HG02610 (cell line): ENCODE measurements around the gene CYLD.
A peak's percentile ranks its signal among the peaks of the same experiment; 100 is the strongest.

Source experiments
- ATAC-seq: cut with Tn5 transposase; IDR thresholded peaks from one replicate; pipeline ENCODE4 v1.9.1; 2021; ENCODE audit warnings: mild to moderate bottlenecking, moderate library complexity; ENCODE audit not compliant: unreplicated experiment

CYLD gene

DNA sequence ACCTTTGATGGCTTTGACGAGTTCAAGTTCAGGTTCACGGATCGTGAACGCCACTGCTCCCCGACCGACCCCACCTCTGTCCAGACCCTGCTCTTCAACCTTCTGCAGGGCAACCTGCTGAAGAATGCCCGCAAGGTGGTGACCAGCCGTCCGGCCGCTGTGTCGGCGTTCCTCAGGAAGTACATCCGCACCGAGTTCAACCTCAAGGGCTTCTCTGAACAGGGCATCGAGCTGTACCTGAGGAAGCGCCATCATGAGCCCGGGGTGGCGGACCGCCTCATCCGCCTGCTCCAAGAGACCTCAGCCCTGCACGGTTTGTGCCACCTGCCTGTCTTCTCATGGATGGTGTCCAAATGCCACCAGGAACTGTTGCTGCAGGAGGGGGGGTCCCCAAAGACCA is 30.8 kb upstream of the CYLD start:
- ATAC-seq, result no peak

DNA sequence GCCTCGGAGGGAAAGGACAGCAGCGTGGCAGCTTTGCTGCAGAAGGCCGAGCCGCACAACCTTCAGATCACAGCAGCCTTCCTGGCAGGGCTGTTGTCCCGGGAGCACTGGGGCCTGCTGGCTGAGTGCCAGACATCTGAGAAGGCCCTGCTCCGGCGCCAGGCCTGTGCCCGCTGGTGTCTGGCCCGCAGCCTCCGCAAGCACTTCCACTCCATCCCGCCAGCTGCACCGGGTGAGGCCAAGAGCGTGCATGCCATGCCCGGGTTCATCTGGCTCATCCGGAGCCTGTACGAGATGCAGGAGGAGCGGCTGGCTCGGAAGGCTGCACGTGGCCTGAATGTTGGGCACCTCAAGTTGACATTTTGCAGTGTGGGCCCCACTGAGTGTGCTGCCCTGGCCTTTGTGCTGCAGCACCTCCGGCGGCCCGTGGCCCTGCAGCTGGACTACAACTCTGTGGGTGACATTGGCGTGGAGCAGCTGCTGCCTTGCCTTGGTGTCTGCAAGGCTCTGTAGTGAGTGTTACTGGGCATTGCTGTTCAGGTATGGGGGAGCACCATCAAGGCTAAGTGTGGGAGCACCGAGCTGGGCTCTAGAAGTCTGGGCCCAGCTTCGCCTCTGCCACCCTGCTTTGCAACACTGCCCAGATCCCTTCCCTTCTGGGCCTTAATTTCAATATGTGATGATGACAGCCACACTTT is 29.9 kb upstream of the CYLD start:
- ATAC-seq, result no peak

- no peak for ATAC-seq
Measured at GRCh38 chr16:50712560-50712898, 29.4 kb upstream of the CYLD start.

DNA sequence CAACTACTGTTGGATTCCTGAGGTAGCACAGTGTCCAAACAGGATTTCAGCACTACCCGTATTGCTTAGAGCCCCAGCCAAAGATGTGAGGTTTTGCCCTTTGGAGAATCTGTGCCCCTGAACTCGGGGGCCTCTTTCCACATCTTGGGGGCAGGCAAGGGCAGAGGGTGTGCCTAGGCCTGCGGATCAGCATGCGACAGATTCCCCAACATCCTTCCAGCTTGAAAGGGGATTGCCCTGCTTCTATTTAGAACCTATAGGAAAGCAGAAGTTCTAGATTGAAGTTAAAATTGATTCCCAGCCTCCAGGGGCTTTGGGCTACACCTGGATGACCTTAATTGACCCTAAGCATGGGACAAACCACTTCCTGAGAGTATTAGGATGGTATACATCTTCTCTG is 28.9 kb upstream of the CYLD start:
- no peak for ATAC-seq

- no peak for ATAC-seq
Measured at GRCh38 chr16:50717091-50717490, 24.8 kb upstream of the CYLD start.

- no peak for ATAC-seq
Measured at GRCh38 chr16:50717494-50717893, 24.4 kb upstream of the CYLD start.

DNA sequence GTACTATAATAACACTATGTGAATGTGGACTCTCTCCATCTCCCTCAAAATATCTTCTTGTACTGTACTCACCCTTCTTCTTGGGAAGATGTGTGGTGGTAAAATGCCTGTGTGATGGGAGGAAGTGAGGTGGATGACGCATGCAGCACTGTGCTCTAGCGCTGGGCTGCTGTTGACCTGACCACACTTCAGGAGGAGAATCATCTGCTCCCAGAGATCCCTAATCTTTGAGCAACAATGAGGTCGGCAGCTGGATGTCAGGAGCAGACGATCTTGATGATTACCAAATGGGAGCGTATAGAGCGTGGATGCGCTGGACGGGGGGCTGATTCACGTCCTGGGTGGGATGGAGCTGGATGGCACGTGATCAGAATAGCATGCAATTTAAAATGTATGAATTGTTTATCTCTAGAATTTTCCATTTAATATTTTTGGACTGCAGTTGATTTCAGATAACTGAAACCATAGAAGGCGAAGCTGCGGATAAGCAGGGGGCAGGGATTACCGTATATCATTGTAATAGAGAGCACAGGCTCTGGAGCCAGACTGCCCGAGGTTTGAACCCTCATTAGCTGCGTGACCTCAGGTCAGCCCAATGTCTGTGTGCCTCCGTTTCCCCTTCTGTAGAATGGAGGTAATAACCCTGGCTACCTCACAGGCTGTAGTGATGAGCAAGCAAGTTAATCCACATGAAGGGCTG is 23.7 kb upstream of the CYLD start:
- ATAC-seq, result no peak

DNA sequence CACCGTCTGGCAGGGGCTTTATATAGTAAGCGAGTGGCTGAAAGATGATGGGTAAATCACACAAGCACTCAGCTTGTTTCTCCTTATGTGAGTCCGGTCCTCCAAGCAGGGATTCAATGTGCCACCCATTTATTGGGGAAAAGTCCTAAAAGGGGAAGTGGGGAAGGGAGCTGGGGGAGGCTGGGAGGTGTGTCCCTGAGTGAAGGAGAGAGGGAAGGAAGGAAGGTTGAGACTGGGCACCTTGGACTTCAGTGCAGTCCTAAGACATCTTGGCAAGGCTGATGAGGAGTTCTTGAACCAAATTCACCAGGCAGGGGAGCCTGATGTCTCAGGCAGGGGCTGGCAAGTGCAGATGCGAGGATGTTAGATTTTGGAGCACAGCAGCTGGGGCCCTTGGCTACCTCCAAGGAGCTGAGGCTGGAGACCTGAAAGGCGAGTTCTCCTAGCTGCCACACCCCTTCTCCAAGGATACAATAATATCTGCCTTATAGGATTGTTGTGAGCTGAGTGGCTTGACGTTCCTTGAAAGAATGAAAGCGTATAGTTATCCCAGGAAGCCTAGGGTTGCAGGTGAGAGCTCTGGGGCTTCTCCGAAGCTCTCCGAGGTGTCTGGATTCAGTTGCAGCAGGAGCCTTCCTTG is 23.0 kb upstream of the CYLD start:
- no peak for ATAC-seq

- no peak for ATAC-seq
Measured at GRCh38 chr16:50719401-50720337, 22.2 kb upstream of the CYLD start.

- ATAC-seq, result no peak
Measured at GRCh38 chr16:50721549-50722404, 20.1 kb upstream of the CYLD start.

- no peak for ATAC-seq
Measured at GRCh38 chr16:50722405-50722737, 19.5 kb upstream of the CYLD start.

- ATAC-seq, result no peak
Measured at GRCh38 chr16:50722960-50723359, 18.9 kb upstream of the CYLD start.

DNA sequence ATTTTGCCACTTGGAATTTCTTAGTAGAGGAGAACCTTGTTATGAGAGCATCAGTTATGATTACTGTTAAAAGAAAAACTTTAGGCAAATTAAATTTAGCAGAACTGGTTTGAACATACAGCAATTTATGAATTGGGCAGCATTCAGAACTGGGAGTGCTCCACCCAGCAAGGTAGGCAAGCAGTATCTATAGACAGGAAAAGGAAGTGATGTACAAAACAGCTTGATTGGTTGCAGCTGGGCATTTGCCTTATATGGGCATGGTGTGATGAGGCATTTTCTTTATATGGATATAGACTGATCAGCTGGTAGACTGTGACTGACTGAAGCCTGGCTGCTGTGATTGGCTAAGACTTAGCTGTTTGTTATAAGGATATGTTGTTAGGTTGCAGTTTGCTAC is 17.6 kb upstream of the CYLD start:
- no peak for ATAC-seq

GRCh38 chr16:50731130-50731988 is 10.5 kb upstream of the CYLD start:
- no peak for ATAC-seq

GRCh38 chr16:50731989-50732832 is 9.7 kb upstream of the CYLD start:
- no peak for ATAC-seq

GRCh38 chr16:50733468-50733867 is 8.4 kb upstream of the CYLD start:
- ATAC-seq, result no peak

DNA sequence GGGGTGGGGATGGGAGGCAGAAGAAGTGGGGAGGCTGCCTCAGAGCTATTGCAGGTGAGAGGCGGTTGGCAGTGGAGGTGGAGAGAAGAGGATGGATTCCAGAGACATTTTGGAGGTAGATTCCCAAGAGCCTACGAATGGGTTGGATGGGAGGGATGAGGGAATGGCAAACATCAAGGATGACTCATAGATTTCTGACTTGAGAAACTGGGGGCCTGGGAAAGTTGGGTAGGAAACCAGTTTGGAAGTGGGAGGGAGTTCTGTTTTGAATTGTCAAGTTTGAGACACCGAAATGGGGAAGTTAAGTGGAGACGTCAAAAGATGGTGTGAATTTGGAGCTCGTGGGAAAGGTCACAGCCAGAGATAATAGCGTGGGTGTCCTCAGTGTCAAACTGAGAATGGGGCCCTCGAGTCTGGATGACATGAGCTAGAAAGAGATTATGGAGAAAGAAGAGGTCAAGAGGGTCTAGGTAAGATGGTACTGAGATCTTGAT is 6.2 kb upstream of the CYLD start:
- ATAC-seq, result peak; percentile 65

GRCh38 chr16:50736448-50736847 is 5.4 kb upstream of the CYLD start:
- no peak for ATAC-seq
